ENCODE data around the gene CCDC81.

GRCh38 chr11:86383041-86383955, 8.6 kb downstream of the CCDC81 start:
- TF ChIP-seq CTCF (conservative IDR thresholded peaks at IDR 0.05; ENCODE audit: low read depth, low read length) (no peak), EZH2 (IDR thresholded peaks at IDR 0.05; ENCODE audit: borderline replicate concordance, low read depth, low read length, poor library complexity, severe bottlenecking) (no peak)
